NOMO-1 (cell line): ENCODE measurements around the gene MAN2A2.

Experiments
- DNase-seq, 2 experiments: peaks; one replicate each; lab custom pipeline; 2025; ENCODE audit not compliant: unreplicated experiment in 2 of 2; lab: John Stamatoyannopoulos, UW

The MAN2A2 gene

DNA sequence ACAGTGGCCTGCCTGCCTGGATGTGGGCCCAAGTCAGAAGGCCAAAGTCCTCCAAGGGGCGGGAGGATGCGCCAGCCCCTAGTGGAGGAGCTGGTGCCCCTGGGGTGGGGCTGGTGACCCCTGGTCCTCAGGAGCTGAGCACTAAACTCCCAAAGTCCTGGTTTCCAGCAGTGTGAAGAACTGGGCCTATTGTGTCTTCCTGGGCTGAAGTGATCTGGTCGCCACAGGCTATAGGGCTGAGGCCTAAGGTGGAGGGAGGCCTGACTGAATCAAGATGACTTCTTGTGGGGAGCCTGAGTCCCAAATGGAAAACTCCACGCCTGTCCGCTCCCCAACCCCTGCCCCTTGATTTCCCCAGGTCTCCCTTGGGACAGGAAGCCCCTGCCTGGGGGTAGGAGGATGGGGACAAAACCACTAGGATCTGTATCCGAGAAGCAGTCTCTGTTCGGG is 19.6 kb upstream of the MAN2A2 start:
- no peak for DNase-seq

DNA sequence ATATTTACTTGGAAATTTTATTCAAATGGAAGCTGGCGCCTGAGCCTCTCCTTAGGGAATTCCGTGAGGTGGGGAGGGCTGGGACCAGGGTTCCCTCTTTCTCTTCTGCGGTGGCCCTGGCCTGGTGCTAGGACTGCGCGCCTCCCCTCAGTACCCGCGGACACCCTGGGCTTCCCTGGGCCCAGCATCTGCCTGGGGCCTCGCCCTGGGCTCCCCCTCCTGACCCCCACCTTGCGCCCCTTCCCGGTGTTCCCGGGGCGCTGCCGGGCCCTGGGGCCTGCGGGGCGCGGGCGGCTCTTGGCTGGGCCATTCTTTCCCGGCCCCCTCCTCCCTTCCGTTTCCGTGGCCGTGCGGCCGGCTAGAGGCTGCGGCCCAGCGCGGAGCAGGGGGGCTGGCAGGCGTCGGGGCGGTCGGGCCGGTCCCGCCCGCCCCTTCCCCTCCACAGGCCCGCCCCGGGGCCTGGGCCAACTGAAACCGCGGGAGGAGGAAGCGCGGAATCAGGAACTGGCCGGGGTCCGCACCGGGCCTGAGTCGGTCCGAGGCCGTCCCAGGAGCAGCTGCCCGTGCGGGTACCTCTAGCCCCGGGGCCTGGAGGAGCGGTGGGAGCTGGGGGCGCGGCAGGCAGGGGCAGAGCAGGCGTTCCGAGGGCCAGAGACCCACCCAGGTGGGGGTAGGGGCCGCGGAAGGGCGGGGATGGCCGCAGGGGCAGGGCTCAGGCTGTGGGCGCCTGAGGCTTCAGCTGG is 19.0 kb upstream of the MAN2A2 start, which contains the start of gene FES:
Gene FES (plus strand): TSS at position 529 of the 743 bp plus-strand sequence. CDS start 542 bp downstream, outside the sequence.
- peak; percentile 64 to 84 for DNase-seq

DNA sequence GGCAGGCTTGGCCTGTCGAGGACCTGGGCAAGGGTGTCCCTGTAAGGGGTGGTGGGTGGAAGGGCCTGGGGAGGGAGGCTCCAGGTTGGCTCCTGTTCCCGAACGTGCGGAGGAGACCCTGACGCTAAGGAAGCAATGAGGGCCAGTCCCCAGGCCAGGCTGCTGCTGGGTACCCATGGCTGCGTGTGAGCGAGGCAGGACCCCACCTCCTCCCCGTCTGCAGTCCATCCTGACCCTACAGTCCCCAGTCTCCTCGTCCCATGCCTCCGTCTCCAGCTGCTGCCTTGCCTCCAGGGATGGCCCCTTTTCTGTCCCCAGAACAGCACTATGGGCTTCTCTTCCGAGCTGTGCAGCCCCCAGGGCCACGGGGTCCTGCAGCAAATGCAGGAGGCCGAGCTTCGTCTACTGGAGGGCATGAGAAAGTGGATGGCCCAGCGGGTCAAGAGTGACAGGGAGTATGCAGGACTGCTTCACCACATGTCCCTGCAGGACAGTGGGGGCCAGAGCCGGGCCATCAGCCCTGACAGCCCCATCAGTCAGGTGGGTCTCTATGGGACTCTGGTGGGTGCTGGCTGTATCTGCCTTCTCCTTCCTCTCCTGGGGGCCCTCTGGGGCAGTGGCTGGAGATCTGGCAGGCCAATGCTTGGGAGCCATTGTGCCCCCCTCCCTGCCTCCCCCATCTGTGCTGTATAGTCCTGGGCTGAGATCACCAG is 18.2 kb upstream of the MAN2A2 start:
- no peak for DNase-seq

DNA sequence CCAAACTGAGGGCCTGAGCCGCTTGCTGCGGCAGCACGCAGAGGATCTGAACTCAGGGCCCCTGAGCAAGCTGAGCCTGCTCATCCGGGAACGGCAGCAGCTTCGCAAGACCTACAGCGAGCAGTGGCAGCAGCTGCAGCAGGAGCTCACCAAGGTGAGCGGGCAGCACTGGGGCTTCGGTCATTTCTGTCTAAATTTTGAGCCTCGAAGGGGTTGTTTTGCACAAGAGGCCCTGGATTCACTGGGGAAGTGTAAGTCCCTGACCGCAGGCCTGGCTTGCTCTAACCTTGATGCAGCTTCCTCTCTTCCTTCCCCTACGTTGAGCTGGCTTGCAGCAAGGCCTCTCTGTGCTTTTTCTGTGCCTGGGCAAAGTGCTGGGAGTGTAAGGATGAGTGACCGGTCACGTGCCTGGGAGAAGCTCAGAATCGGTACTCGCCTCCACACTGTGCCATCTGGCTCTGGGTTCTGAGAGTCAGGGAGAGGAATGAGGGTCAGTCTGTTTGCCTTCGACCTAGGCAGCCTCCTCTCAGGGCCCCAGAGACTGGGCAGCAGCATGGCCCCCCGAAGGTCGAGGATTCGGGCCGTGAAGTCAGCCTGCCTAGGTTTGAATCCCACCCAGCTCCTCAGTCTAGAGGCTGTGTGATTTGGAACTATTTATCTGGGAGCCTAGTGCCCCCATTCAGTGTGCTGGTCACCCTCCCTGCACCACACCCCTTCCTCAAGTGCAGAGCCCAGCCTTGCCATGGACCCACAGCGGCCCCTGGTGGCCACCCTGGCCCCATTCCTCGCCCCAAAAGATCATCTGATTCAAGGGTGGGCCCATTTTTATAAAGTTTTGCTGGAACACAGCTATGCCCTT is 17.4 kb upstream of the MAN2A2 start:
- peak; percentile 84 to 85 for DNase-seq

DNA sequence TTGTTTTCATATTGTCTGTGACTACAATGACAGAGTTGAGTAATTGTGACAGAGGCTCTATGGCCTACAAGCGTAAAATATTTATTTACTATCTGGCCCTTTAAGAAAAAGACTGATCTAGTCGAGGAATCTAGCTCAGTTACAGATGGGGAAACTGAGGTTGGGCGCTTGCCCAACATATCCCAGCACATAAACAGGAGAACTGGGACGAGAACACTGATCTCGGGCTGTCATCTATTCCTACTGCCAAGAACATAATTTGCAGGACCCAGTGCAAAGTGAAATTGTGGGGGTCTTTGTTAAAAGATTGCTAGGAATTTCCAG is 16.8 kb upstream of the MAN2A2 start:
- no peak for DNase-seq

DNA sequence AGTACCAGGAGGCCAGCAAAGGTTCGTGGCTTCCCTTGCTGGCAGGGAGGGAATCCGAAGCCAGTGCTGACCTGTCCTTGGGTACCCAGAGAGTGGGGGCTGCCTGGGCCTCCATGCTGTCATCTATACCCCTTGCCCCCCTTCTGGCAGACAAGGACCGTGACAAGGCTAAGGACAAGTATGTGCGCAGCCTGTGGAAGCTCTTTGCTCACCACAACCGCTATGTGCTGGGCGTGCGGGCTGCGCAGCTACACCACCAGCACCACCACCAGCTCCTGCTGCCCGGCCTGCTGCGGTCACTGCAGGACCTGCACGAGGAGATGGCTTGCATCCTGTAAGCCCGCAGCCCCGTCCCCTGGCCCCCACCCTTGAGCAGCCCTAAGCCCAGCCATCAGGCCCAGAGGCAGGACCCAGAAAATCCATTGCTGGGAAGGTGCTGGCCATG is 16.0 kb upstream of the MAN2A2 start:
- DNase-seq = no peak

DNA sequence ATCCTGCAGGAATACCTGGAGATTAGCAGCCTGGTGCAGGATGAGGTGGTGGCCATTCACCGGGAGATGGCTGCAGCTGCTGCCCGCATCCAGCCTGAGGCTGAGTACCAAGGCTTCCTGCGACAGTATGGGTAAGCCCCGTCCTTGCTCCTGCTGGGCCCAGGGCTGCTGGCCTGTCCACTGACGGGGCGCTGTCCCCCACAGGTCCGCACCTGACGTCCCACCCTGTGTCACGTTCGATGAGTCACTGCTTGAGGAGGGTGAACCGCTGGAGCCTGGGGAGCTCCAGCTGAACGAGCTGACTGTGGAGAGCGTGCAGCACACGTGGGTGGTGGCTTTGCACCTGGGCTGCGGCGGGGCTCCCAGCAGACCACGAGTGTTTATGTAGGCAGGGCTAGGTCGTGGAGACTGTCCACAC is 13.8 kb upstream of the MAN2A2 start:
- DNase-seq = no peak

DNA sequence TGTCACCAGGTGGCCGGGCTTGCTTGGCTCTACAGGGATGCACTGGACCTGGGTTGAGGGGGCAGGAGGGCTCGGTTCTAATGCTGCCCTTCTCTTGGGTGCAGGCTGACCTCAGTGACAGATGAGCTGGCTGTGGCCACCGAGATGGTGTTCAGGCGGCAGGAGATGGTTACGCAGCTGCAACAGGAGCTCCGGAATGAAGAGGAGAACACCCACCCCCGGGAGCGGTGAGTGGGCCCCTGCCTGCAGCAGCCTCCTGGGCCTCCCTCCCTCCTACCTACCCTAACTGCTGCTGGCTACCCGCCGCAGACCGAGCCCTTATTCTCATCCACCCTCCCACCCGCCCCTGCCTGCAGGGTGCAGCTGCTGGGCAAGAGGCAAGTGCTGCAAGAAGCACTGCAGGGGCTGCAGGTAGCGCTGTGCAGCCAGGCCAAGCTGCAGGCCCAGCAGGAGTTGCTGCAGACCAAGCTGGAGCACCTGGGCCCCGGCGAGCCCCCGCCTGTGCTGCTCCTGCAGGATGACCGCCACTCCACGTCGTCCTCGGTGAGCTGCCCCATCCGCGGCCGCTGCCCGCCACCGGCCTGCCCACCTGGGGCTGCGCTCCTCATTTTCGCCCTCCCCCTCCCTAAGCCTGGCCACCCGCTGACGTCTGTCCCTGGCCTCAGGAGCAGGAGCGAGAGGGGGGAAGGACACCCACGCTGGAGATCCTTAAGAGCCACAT is 13.2 kb upstream of the MAN2A2 start:
- DNase-seq = no peak

DNA sequence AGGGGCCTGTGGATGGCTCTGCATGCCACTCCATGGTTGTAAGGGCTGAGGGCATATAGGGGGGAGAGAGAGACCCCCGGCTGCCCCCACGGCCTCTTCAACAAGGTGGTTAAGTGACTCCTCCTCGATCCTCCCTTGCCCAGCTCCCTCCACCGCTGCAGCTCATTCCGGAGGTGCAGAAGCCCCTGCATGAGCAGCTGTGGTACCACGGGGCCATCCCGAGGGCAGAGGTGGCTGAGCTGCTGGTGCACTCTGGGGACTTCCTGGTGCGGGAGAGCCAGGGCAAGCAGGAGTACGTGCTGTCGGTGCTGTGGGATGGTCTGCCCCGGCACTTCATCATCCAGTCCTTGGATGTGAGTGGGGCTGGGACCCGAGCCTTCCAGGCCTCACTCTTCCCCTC is 12.3 kb upstream of the MAN2A2 start:
- no peak for DNase-seq

DNA sequence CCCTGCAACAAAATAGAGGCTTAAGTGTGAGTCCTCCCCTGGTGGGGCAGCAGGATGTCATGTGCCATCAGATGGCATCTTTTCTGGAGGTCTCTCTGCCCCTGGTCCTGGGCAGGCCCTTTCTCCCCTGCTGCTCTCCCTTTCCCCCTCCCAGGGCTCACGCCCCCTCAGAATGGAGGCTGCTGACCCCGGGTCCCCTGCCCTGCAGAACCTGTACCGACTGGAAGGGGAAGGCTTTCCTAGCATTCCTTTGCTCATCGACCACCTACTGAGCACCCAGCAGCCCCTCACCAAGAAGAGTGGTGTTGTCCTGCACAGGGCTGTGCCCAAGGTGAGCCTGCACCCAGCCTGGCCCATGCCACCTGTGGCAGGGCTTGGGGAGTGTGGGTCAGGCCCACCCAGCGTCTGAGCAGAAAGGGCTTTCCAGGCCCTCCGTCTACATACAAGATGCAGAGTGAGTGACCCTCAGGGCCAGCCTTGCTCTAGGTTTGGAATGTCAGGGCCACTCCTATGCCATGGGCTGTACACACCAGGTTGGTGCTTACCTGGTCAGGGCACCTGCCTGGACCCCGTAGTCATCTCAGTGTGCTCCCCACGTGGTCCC is 11.7 kb upstream of the MAN2A2 start:
- no peak for DNase-seq

DNA sequence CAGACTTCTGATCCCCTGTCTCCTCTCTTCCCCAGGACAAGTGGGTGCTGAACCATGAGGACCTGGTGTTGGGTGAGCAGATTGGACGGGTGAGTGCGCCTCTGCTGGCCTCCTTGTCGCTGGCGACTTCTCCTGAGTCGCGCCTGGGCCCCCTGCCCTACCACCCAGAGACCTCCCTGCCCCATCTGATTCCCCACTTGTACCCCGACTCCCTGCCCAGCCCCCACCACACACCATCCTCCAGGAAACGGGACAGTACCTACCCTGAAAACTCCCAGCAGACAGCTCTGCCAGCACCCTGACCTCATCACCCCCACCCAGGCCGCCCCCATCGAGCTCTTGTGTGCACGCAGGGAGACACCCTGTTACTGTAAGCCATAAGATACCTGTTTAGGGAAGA is 11.1 kb upstream of the MAN2A2 start:
- no peak for DNase-seq

DNA sequence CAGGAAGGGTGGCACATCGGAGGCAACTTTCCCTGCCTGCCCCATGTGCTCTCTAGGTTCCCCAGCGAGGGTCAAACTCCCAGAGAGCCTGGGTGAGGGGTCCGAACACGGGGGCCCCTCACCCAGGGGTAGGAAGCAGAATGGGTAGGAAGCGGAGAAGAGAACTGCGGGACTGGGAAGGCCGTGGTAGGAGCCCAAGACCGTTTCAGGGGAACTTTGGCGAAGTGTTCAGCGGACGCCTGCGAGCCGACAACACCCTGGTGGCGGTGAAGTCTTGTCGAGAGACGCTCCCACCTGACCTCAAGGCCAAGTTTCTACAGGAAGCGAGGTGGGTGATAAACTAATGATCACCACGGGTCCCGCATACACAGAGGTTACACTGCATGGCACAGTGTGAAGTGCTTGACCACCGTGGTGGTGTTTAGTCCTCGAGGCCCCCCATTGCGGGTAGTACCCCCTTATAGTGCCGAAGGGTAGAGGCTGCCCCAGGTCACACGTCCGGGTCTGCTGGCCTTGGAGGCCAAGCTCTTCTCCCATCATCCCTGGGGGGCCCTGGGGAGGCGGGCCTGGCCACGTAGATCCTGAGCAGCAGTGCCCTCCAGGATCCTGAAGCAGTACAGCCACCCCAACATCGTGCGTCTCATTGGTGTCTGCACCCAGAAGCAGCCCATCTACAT is 10.5 kb upstream of the MAN2A2 start:
- no peak for DNase-seq

DNA sequence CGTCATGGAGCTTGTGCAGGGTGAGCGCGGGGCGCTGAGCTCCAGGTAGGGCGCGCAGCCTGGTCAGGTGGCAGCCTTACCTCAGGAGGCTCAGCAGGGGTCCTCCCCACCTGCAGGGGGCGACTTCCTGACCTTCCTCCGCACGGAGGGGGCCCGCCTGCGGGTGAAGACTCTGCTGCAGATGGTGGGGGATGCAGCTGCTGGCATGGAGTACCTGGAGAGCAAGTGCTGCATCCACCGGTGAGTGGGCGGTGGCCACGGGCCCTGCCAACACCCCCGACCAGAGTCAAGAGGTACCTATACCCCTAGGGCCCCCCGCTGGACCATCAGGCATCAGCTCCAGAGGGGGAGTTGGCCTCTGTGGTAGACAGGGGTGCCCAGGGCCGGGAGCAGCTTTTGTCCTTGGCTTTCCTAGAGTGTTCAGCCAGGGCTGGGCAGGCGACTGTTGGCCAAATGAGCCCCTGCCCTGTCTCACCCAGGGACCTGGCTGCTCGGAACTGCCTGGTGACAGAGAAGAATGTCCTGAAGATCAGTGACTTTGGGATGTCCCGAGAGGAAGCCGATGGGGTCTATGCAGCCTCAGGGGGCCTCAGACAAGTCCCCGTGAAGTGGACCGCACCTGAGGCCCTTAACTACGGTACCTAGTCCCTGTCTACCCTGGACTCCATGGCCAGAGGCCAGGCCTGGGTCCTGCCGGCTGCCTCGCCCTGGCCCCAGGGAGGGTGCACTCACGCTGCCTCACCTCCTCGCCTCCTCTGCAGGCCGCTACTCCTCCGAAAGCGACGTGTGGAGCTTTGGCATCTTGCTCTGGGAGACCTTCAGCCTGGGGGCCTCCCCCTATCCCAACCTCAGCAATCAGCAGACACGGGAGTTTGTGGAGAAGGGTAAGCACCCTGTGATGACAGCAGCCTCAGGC is 9.7 kb upstream of the MAN2A2 start:
- no peak for DNase-seq

DNA sequence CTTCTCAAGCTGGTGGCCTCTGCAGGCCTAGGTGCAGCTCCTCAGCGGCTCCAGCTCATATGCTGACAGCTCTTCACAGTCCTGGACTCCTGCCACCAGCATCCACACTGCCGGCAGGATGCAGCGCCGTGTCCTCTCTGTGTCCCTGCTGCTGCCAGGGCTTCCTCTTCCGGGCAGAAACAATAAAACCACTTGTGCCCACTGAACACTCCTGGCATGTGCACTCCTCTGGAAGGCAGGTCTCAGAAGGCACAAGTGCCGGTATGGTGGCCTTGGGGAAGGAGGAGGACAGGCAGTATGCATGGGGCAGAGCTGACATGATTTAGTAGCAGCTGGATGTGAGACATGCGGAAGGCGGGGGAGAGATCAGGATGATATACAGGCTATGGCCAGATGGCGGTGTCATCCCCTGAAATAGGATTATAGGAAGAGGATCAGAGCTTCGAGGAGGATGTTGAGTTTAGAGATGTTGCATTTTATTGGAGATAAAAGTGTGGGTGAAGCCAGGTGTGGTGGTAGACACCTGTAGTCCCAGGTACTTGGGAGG is 7.5 kb upstream of the MAN2A2 start:
- no peak for DNase-seq

DNA sequence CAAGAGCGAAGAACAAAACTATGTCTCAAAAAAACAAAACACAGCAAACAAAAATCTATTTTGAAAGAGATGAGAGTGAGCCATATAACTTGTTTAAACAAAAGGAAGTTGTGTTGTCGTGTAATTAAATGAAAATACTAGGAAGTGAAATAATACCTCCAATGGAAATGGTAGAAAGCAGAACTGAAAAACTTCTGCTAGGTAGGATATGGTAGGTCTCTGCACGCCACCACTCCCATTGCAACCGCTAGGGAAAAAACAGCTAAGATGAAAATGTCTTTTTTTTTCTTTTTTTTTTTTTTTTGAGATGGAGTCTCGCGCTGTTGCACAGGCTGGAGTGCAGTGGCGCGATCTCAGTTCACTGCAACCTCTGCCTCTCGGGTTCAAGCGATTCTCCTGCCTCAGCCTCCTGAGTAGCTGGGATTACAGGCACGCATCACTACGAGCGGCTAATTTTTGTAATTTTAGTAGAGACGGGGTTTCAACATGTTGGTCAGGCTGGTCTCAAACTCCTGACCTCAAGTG is 5.9 kb upstream of the MAN2A2 start:
- peak; percentile 59 to 95 for DNase-seq

DNA sequence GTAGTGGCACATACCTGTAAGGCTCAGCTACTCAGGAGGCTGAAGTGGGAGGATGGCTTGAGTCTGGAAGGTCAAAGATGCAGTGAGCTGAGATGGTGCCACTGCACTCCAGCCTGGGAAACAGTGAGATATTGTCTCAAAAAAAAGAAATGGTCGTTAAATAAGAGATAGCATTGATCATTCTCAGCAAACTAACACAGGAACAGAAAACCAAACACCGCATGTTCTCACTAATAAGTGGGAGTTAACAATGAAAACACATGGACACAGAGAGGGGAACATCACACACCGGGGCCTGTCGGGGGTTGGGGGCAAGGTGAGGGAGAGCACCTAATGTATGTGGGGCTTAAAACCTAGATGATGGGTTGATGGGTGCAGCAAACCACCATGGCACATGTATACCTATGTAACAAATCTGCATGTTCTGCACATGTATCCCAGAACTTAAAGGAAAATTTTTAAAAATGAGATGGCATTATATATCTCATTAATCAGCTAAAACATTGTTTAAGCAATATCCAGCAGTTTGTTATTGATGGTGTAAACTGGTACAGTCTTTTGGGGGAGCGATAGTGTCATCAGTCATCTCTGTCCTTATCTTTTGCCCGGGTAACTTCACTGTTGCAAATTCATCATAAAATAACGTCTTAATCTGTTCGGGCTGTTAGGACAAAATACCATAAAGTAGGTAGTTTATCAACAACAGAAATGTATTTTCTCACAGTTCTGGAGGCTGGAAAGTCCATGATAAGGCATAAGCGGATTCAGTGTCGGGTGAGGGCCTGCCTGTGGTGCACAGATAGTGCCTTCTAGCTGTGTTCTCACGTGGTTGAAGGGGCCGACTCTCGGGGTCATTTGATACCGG is 1.7 kb upstream of the MAN2A2 start:
- DNase-seq = no peak
